ENCODE results near the gene PRKAG1. TPM values are rescaled to one million over a fixed set of nuclear protein-coding genes. Genes with fewer than 3 reads are reported as not detected.

The PRKAG1 gene
- total and polyA plus RNA-seq, 4 donors = 15.5 to 31.5 (median 20.9) TPM

DNA sequence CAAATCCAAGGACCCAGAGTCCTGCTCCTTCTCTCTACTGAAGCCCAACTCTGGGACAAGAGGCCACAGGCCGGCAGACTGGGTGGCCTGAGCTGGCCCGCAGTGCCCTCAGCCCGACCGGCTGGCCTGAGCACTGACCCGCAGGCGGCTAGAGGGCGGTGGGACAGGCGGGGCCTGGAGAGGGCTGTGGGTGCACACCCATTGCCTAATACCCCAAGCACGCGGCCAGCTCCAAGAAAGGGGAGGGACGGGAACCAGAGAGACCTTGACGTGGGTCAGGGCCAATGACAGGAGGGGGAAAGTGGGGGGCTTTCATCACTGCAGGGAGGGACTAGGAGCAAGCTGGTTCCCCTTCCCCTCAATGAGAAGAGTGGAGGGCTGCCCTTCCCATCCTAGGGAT lies 45.0 kb downstream of the PRKAG1 start:
- no peak for DNase-seq (ENCODE audit: low spot score)
- Histone ChIP-seq H3K27ac (ENCODE audit: low read depth in 1 of 2, low read length in 2 of 2) (no peak overlapping the region), H3K9ac (ENCODE audit: low read depth in 1 of 2, low read length in 2 of 2) (no peak overlapping the region), H3K9me3 (ENCODE audit: control insufficient read depth in 4 of 4, low read length in 3 of 4) (no peaks in the 10 kb centered on the region), H3K4me1 (ENCODE audit: control insufficient read depth in 4 of 4, insufficient read depth in 4 of 4, low read length in 3 of 4) (peaks cover 1 to 20% (median 11%) of the 10 kb centered on the region in 4 donors), H3K4me3 (ENCODE audit: low read depth in 1 of 3, low read length in 3 of 3) (no peak overlapping the region), H3K36me3 (ENCODE audit: control insufficient read depth in 4 of 4, insufficient read depth in 3 of 4, low read depth in 1 of 4, low read length in 3 of 4) (no peaks in the 10 kb centered on the region), H3K27me3 (ENCODE audit: control insufficient read depth in 4 of 4, insufficient read depth in 4 of 4, low read length in 3 of 4) (peaks cover 0 to 22% (median 12%) of the 10 kb centered on the region in 4 donors)
- WGBS = 10% methylated on average over 12 of the region's 12 CpGs
- TF ChIP-seq TAF1 (conservative IDR thresholded peaks at IDR 0.05) (no peak), GABPA (IDR thresholded peaks at IDR 0.05 in 1 of 2, conservative IDR thresholded peaks at IDR 0.05 in 1 of 2) (no peak), FOXA1 (IDR thresholded peaks at IDR 0.05) (no peak), FOXA2 (IDR thresholded peaks at IDR 0.05) (no peak), JUND (IDR thresholded peaks at IDR 0.05) (no peak), SP1 (IDR thresholded peaks at IDR 0.05) (no peak), HNF4A (conservative IDR thresholded peaks at IDR 0.05) (no peak), EGR1 (IDR thresholded peaks at IDR 0.05; ENCODE audit: low read depth in 2 of 2) (no peak), NR2F2 (IDR thresholded peaks at IDR 0.05) (no peak), HNF4G (IDR thresholded peaks at IDR 0.05) (no peak), RAD21 (IDR thresholded peaks at IDR 0.05) (no peak), RXRA (IDR thresholded peaks at IDR 0.05) (no peak)
- TF ChIP-seq, protein P1, sequence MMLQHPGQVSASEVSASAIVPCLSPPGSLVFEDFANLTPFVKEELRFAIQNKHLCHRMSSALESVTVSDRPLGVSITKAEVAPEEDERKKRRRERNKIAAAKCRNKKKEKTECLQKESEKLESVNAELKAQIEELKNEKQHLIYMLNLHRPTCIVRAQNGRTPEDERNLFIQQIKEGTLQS (IDR thresholded peaks at IDR 0.05) = no peak
- TF ChIP-seq, protein P2, sequence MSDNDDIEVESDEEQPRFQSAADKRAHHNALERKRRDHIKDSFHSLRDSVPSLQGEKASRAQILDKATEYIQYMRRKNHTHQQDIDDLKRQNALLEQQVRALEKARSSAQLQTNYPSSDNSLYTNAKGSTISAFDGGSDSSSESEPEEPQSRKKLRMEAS (IDR thresholded peaks at IDR 0.05) = no peak
- TF ChIP-seq, protein P3, sequence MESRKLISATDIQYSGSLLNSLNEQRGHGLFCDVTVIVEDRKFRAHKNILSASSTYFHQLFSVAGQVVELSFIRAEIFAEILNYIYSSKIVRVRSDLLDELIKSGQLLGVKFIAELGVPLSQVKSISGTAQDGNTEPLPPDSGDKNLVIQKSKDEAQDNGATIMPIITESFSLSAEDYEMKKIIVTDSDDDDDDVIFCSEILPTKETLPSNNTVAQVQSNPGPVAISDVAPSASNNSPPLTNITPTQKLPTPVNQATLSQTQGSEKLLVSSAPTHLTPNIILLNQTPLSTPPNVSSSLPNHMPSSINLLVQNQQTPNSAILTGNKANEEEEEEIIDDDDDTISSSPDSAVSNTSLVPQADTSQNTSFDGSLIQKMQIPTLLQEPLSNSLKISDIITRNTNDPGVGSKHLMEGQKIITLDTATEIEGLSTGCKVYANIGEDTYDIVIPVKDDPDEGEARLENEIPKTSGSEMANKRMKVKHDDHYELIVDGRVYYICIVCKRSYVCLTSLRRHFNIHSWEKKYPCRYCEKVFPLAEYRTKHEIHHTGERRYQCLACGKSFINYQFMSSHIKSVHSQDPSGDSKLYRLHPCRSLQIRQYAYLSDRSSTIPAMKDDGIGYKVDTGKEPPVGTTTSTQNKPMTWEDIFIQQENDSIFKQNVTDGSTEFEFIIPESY (IDR thresholded peaks at IDR 0.05) = no peak
- TF ChIP-seq, protein P4, sequence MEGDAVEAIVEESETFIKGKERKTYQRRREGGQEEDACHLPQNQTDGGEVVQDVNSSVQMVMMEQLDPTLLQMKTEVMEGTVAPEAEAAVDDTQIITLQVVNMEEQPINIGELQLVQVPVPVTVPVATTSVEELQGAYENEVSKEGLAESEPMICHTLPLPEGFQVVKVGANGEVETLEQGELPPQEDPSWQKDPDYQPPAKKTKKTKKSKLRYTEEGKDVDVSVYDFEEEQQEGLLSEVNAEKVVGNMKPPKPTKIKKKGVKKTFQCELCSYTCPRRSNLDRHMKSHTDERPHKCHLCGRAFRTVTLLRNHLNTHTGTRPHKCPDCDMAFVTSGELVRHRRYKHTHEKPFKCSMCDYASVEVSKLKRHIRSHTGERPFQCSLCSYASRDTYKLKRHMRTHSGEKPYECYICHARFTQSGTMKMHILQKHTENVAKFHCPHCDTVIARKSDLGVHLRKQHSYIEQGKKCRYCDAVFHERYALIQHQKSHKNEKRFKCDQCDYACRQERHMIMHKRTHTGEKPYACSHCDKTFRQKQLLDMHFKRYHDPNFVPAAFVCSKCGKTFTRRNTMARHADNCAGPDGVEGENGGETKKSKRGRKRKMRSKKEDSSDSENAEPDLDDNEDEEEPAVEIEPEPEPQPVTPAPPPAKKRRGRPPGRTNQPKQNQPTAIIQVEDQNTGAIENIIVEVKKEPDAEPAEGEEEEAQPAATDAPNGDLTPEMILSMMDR (IDR thresholded peaks at IDR 0.05; ENCODE audit: low read depth, low read length, missing input control) = no peak

DNA sequence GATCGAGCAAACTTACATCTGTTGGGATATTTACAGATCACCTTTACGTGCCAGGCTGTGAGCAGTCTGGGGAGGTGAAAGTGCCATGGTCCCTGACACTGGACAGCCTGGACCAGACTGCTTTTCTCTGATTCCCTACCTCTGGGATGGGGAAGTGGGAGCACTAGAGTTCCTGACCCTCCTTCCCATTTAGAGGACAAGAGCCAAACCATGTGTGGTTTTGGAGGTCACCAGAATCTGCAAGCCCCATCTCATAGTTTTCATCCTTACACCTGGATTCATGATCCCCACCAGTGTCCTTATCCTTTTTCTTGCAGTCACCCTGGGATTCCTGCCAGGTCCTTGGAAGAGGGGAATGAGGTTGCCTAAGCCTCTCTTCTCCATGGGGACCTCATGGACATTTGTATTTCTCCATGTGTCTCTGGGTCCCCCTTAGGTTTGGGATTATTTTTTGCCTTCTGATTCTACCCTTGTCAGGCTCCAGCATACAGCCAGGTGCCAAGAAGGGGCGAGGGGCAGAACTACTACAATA lies 45.6 kb downstream of the PRKAG1 start:
- DNase-seq (ENCODE audit: low spot score) = no peak
- Histone ChIP-seq H3K36me3 (ENCODE audit: control insufficient read depth in 4 of 4, insufficient read depth in 3 of 4, low read depth in 1 of 4, low read length in 3 of 4) (no peaks in the 10 kb centered on the region), H3K4me3 (ENCODE audit: low read depth in 1 of 3, low read length in 3 of 3) (no peak overlapping the region), H3K27ac (ENCODE audit: low read depth in 1 of 2, low read length in 2 of 2) (no peak overlapping the region), H3K9ac (ENCODE audit: low read depth in 1 of 2, low read length in 2 of 2) (no peak overlapping the region), H3K4me1 (ENCODE audit: control insufficient read depth in 4 of 4, insufficient read depth in 4 of 4, low read length in 3 of 4) (peaks cover 0 to 16% (median 8%) of the 10 kb centered on the region in 4 donors), H3K9me3 (ENCODE audit: control insufficient read depth in 4 of 4, low read length in 3 of 4) (no peaks in the 10 kb centered on the region), H3K27me3 (ENCODE audit: control insufficient read depth in 4 of 4, insufficient read depth in 4 of 4, low read length in 3 of 4) (peaks cover 0 to 21% (median 11%) of the 10 kb centered on the region in 4 donors)
- WGBS = 20% methylated on average over 3 of the region's 3 CpGs
- TF ChIP-seq HNF4A (conservative IDR thresholded peaks at IDR 0.05) (no peak), FOXA1 (IDR thresholded peaks at IDR 0.05) (no peak), TAF1 (conservative IDR thresholded peaks at IDR 0.05) (no peak), YY1 (IDR thresholded peaks at IDR 0.05) (no peak), HNF4G (IDR thresholded peaks at IDR 0.05) (no peak), RAD21 (IDR thresholded peaks at IDR 0.05) (no peak), EGR1 (IDR thresholded peaks at IDR 0.05; ENCODE audit: low read depth in 2 of 2) (no peak)
- TF ChIP-seq, protein P2 (IDR thresholded peaks at IDR 0.05) = no peak
- TF ChIP-seq, protein P1 (IDR thresholded peaks at IDR 0.05) = no peak
- TF ChIP-seq, protein P5, sequence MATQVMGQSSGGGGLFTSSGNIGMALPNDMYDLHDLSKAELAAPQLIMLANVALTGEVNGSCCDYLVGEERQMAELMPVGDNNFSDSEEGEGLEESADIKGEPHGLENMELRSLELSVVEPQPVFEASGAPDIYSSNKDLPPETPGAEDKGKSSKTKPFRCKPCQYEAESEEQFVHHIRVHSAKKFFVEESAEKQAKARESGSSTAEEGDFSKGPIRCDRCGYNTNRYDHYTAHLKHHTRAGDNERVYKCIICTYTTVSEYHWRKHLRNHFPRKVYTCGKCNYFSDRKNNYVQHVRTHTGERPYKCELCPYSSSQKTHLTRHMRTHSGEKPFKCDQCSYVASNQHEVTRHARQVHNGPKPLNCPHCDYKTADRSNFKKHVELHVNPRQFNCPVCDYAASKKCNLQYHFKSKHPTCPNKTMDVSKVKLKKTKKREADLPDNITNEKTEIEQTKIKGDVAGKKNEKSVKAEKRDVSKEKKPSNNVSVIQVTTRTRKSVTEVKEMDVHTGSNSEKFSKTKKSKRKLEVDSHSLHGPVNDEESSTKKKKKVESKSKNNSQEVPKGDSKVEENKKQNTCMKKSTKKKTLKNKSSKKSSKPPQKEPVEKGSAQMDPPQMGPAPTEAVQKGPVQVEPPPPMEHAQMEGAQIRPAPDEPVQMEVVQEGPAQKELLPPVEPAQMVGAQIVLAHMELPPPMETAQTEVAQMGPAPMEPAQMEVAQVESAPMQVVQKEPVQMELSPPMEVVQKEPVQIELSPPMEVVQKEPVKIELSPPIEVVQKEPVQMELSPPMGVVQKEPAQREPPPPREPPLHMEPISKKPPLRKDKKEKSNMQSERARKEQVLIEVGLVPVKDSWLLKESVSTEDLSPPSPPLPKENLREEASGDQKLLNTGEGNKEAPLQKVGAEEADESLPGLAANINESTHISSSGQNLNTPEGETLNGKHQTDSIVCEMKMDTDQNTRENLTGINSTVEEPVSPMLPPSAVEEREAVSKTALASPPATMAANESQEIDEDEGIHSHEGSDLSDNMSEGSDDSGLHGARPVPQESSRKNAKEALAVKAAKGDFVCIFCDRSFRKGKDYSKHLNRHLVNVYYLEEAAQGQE (IDR thresholded peaks at IDR 0.05) = no peak
- TF ChIP-seq, protein P3 (IDR thresholded peaks at IDR 0.05) = no peak
- TF ChIP-seq, protein P4 (IDR thresholded peaks at IDR 0.05; ENCODE audit: low read depth, low read length, missing input control) = no peak

Measured in liver (tissue), 9 donors.